Kasumi-1 (cell line): Measurements from ENCODE around the gene KRT2.

Experiments used
- DNase-seq, 2 experiments: peaks; one replicate each; lab custom pipeline; 2025; lab: John Stamatoyannopoulos, UW

KRT2 gene

GRCh38 chr12:52663420-52663819 lies 11.4 kb upstream of the KRT2 start:
- no peak for DNase-seq

DNA sequence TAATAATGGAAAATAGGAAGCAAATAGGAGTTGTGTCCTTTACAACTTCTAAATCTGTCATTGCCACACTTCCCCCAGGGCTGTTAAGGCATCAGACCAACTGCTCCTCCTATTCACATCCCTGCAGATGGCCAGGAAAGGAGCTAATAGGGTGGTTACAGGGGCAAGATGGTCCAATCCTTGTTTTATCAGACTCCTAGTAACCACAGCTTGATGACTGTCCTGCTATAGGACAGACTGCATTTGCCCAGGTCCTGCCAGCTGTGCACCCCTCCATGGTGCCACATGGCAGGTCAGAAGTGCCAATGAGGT lies 10.9 kb upstream of the KRT2 start:
- DNase-seq, result no peak

- DNase-seq, result no peak
Observed at GRCh38 chr12:52662093-52662917, 10.3 kb upstream of the KRT2 start.

DNA sequence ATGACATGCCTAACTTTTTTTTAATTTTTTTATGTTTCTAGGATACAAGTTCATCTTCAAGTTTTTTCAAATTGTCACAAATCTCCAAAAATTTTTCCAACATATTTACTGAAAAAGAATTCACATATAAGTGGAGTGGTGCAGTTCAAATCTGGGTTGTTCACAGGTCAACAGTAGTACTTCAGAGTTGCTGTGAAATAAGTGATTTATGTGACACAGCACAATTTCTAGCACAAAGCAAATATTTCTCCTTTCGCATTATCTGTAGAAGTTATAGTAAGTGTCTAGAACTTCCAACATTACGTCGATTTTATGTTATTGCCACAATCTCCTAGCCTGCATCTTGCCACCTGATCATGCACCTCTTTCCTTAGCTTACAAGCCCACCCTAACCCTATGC lies 9.7 kb upstream of the KRT2 start:
- DNase-seq, result no peak

DNA sequence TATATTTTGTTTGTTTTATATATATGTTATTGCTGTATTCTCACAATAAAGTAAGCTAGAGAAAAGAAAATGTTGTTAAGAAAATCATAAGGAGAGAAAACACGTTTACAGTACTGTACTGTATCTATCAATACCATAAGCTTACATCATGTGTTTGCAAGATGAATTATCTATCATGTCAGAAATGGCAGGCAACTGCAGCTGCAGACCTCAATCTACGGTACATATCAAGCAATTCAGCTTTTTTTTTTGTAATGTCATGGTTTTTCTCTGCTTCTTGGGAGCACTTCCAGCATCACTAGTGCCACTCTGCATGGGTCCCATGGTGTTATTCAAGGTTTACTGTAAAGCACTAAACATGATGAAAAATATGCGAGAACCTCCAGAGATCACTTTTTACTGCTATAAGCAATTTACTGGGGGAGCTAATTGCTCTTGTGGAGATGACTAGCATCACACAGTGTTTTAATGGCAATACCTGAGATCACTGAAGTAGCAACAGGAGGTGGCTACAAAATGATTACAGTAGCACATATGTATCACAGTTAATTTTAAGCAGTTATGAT lies 9.0 kb upstream of the KRT2 start:
- no peak for DNase-seq

- DNase-seq, result no peak
Observed at GRCh38 chr12:52659951-52660350, 7.9 kb upstream of the KRT2 start.

DNA sequence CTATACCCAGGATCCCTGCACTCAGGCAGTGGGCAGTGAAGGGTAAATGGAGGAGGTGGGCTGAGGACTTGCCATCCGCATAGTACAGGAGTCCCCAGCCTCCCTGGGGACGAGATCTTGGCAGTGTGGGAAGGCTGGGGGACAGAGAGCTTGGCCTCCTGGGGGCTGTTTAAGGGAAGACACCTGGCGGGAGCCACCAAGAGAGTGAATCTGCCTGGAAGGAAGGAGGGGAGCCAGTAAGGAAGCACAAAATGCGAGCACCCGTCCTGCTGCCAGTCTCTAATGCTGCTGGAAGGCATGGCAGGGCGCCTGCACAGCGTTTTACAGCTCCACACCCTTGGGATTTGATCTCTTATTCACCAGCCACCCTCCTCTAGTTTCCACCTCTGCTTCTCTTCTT lies 7.4 kb upstream of the KRT2 start:
- DNase-seq, result no peak

GRCh38 chr12:52658196-52658595 lies 6.2 kb upstream of the KRT2 start:
- DNase-seq, result no peak

GRCh38 chr12:52657250-52657902 lies 5.4 kb upstream of the KRT2 start:
- DNase-seq, result no peak

DNA sequence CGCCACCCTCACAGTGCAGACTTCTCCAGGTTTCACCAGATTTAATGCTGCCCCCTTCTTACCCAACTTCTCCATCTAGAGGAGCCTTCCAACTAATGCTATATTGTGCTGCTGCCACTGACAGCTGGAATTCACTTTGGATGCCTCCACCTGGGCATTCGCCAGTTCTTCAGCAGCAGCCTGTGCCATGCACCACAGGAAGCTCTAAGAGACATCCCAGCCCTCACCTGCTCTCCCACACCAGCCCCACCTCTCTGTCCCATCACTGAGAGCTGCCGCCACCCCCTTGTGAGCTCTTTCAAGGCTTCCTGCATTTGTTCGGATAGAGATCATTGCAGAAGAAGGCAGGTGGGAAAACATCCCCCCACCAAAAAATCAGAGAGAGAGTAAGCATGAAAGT lies 4.6 kb upstream of the KRT2 start:
- DNase-seq, result no peak

- DNase-seq, result no peak
Observed at GRCh38 chr12:52655720-52656124, 3.7 kb upstream of the KRT2 start.

DNA sequence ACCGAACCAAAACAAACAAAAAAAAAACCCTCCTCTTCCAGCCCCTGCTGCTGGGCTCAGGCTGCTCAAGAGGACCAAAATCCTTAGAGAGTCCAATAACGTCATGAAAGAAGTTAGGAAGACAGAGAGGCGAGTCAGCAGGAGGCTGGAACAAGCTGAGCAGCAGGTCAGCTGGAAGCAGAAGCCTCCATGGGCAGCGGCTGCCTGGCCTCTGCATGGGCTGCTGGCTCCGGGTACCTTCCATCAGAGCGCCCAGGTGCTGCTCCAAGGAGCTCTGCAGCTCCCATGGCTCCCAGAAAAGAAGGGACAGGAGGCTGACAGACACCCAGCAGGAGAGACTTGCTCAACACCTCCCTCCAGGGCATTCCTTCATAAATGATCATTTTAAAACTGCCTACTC lies 3.2 kb upstream of the KRT2 start:
- no peak for DNase-seq

DNA sequence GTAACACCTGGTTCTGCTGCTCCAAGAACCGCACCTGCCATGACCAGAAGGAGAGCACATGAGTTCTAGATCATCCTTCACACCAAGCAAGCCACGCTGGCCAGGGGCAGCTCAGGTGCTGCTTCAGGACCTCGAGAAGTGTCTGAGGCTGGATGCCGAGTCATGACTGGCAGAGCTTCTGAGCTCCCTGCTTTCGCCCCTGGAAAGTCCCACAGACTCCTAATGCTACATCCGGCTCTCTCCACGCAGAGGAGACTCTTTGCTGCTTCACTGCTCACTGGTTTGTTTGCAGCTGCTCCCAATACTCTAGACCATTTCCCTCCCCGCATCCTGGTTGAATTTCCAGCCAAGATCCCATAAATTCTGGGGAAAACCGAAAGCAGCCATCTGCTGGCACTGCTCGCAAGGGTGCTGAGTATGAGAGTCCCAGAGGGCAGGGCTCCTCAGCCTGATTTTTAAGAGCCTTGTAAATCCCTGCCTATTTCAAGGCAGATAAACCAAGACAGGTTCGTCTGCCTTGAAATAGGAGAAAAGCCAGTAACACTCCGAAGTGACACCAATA lies 1.4 kb downstream of the KRT2 start:
- DNase-seq, result no peak

DNA sequence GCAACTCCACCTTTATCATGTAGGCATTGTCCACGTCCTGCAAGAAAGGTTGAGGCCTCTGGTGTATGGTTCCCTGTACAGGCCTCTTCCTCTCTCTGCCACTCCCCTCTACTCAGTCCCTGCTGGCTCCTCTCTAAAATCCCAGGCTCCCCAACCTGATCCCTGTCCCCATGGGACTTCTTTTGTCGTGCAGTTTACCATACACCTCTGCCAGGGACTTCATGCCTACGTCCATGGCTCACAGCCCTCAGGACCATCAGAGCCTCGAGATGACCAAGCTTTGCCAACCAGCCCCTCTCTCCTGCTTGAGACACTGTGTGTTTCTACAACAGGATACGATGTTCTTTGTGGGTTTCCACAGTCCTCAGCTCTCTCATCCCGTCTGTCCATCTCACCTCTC lies 2.9 kb downstream of the KRT2 start:
- no peak for DNase-seq

DNA sequence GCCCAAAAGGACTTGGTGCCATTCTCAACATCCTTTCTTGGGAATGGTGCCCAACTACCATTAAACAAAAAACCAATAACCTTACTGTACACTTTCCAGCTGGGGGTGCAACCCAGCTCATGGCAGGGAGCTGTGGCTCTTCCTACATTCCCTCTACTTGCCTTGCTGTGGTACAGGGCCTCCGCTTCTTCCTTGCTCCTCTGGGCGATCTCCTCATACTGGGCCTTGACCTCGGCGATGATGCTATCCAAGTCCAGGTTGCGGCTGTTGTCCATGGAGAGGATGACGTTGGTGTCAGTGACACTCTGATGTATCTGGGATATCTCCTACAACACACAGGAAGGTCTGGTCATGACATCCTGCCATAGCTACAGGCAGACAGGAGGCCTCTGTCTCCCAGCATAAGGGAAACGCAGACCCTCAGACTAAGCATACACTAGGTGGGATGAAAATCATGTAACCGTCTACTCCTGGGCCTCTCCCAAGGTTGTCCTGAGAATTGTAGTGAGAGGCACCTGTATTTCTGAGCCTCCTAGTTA lies 3.9 kb downstream of the KRT2 start:
- DNase-seq, result no peak

DNA sequence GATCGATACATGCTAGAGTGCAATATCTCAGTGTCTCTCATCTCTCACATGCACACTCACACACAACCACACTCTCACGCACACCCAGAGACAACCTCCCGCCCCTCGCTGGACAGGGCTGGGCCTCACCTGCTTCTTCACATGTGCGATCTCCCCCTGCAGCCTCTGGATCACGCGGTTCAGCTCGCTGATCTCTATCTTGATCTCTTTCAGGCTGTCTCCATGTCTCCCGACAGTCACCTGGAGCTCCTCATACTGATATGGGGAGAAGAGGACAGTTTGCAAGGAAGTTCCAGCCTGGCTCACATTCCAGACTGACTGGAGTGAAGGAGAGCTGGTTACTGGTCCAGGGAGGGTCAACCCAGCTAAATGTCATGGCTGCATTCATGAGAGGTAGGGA lies 4.4 kb downstream of the KRT2 start:
- DNase-seq, result no peak

- no peak for DNase-seq
Observed at GRCh38 chr12:52646613-52647012, 5.4 kb downstream of the KRT2 start.

DNA sequence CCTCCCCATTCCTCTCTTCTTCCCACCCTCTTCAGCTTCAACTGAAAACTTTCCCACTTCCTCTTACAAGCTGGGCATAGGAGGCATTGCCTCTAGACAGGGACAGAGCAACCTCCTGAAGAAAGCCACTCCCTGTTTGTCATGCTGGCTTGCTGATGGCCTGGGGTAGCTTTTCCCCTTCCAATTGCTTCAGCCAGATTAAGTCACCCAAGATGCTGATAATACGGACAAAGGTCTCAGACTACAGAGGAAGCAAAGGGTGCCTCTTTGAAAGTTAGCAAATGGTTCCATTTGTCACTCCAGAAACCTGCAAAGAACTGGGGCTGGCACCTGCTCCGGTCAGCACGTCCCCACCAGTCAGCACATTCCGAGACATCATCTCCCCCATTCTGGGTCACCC lies 6.0 kb downstream of the KRT2 start:
- DNase-seq, result no peak

- no peak for DNase-seq
Observed at GRCh38 chr12:52645120-52645761, 6.8 kb downstream of the KRT2 start.

DNA sequence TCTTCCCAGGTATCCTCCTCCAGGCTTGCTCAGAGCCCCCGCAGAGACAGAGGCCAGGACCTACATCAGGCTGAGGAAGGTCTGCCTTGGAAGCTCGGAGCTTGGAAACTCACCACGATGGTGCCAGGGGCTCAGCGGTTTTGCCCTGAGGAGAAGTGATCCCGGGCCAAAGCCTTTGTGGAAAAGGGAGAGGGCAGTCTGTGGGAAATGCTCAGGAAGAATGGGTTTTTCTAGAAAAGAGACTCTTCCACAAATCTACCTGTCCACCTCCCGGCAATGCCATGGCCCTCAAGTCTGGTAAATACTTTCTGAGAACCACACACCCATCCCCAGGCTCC lies 8.0 kb downstream of the KRT2 start:
- no peak for DNase-seq

DNA sequence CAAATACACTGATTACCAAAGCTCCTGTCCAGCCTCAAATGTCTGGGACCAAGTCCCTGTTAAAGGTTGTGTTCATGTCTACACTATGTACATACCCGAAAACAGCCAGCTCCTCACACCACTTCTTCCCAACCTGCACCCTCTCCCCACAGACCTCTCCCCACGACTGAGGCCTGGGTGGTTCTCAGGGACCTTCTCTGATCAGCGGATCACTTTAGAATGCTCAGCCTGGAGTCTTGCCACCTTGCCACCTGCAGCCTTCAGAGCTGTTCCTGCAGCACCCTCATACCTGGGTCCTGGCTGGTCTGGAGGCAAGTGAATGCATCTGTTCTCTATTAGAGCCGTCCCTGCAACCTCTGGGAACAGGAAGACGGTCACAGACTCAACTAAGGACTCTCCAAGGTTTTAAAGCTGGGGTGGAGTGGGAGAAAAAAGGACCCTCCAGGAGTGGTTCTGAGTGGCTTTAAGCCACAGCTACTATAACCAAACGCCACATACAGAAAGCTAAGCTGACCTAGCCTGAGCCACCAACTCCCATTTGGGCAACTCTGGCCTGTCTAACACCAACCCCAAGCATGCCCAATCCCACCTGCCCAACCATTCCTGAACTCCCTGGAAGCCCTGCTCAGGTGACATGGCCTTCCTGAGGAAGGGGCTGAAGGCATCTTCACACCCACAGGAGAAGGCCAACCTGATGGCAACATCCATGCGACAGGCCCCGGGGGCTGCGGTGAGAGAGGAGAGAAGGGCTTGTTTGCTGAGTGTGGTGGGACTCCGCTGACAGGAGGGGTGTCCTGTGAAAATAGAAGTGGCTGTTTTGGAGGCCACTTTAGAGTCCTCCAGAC lies 8.6 kb downstream of the KRT2 start:
- DNase-seq, result no peak

GRCh38 chr12:52641468-52641867 lies 10.5 kb downstream of the KRT2 start:
- DNase-seq, result no peak
